Central memory CD8-positive, alpha-beta T cell (primary cell): ENCODE data around the gene TRAPPC11.

Source experiments
- ATAC-seq: fragments of 150-1000 bp; cut with Tn5 transposase; replicated peaks from 2 replicates; pipeline ENCODE4 v1.10.0; 2022; ENCODE audit warnings: mild to moderate bottlenecking, moderate FRiP score, moderate number of reproducible peaks; ENCODE audit not compliant: poor library complexity, severe bottlenecking; ENCODE audit errors: extremely low read depth
- DNase-seq, 2 donors: peaks; one replicate each; pipeline ENCODE4 v3.0.0; 2021; ENCODE audit warnings: low spot score in 2 of 2
- H3K27ac Mint-ChIP-seq: one replicate; pipeline ENCODE4 v1.8.0; 2022; ENCODE audit warnings: low read depth, mild to moderate bottlenecking, moderate library complexity, mixed read lengths
- H3K27me3 Mint-ChIP-seq: one replicate; pipeline ENCODE4 v1.8.0; 2022; ENCODE audit warnings: mixed read lengths
- H3K36me3 Mint-ChIP-seq: one replicate; pipeline ENCODE4 v1.8.0; 2022; ENCODE audit warnings: mild to moderate bottlenecking, moderate library complexity, mixed read lengths; ENCODE audit not compliant: insufficient read depth
- H3K4me1 Mint-ChIP-seq: one replicate; pipeline ENCODE4 v1.8.0; 2022; ENCODE audit warnings: mixed read lengths
- H3K4me3 Mint-ChIP-seq: one replicate; pipeline ENCODE4 v1.8.0; 2022; ENCODE audit warnings: mild to moderate bottlenecking, moderate library complexity, mixed read lengths
- H3K9me3 Mint-ChIP-seq: one replicate; pipeline ENCODE4 v1.8.0; 2022; ENCODE audit warnings: mixed read lengths

The TRAPPC11 gene

DNA sequence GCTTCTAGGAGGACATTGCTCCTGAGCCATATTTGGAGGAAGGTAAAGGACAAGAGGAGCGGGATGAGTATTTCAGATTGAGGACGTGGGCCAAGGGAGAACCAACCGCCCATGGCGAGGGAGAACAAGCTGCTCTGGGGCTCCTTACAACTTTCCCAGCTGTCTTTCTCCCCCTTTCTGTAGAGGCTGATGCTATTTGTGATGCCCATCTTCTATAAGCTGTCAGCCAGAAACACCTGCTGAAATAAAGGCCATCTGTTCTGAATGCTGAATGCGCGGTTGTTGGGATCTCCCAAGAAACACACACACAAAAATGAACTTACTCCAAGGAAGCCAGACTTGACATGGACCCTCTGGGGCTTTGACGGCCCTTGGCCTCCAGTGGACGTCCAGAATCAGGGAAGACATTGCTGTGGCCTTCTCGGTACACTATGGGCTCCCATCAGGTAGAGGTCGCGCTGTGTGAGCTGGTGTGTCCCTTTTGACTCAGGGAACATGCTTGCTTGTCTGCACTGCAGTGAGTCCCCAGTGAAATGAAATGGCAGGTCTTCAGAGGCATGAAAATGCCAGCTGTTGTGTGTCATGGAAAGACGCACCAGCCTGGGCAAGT is 31.0 kb upstream of the TRAPPC11 start:
- no peak overlapping the region for H3K4me3 Mint-ChIP-seq
- DNase-seq (no peak), ATAC-seq (no peak)
- no peaks in the 10 kb centered on the region for H3K27me3 Mint-ChIP-seq
- H3K36me3 Mint-ChIP-seq = no peaks in the 10 kb centered on the region
- H3K9me3 Mint-ChIP-seq = no peaks in the 10 kb centered on the region
- H3K4me1 Mint-ChIP-seq = no peaks in the 10 kb centered on the region
- no peak overlapping the region for H3K27ac Mint-ChIP-seq

DNA sequence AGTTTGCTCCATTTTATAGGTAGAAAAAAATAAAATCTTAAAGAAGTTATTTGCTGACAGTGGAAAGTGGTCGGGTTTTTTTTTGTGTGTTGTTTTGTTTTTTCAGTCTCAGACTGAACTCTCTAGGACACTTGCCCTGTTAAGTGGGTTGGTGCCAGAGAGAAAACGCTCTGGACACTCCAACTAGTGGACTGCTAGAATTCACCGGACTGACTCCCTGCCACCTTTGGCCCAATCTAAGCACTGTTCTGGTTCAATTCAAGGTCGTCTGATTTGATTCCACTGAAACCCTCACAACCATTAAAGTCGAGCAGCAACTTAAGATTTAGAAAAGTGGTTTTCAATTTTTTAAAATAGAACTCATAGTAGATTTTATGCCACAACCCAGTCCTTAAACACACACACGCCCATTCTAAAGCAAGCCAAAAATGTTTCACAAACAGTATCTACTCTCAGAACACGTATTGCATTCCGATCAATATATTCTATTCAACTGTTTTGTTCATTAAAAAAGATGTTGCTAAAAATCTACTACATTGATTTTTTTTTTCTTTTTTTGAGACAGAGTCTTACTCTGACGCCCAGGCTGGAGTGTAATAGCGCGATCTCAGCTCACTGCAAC is 27.4 kb upstream of the TRAPPC11 start:
- no peak overlapping the region for H3K27ac Mint-ChIP-seq
- no peaks in the 10 kb centered on the region for H3K9me3 Mint-ChIP-seq
- peaks cover 3% of the 10 kb centered on the region for H3K4me1 Mint-ChIP-seq
- no peak for DNase-seq
- no peak for ATAC-seq
- no peaks in the 10 kb centered on the region for H3K27me3 Mint-ChIP-seq
- H3K4me3 Mint-ChIP-seq = no peak overlapping the region
- H3K36me3 Mint-ChIP-seq = no peaks in the 10 kb centered on the region

DNA sequence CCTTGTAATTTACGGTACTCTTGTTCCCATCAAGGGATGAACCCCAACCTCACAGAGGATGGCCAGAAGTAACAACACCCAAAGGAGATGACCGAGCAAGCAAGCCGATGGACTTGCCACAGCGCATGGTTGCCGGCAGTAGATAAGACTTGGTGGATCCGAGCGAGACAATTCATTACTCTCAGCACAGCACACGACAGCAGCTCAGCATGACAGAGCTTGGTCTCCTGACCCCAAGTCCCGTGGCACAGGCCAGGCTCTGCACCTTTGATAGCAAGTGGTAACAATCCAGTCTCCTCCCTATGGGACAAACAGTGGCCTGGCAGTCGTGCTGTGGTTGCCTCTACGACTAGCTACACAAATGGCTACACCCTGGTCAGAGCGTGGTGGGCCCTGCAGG is 26.4 kb upstream of the TRAPPC11 start:
- H3K27ac Mint-ChIP-seq = no peak overlapping the region
- peaks cover 12% of the 10 kb centered on the region for H3K4me1 Mint-ChIP-seq
- H3K9me3 Mint-ChIP-seq = no peaks in the 10 kb centered on the region
- ATAC-seq = no peak
- no peak for DNase-seq
- H3K4me3 Mint-ChIP-seq = no peak overlapping the region
- no peaks in the 10 kb centered on the region for H3K36me3 Mint-ChIP-seq
- no peaks in the 10 kb centered on the region for H3K27me3 Mint-ChIP-seq

DNA sequence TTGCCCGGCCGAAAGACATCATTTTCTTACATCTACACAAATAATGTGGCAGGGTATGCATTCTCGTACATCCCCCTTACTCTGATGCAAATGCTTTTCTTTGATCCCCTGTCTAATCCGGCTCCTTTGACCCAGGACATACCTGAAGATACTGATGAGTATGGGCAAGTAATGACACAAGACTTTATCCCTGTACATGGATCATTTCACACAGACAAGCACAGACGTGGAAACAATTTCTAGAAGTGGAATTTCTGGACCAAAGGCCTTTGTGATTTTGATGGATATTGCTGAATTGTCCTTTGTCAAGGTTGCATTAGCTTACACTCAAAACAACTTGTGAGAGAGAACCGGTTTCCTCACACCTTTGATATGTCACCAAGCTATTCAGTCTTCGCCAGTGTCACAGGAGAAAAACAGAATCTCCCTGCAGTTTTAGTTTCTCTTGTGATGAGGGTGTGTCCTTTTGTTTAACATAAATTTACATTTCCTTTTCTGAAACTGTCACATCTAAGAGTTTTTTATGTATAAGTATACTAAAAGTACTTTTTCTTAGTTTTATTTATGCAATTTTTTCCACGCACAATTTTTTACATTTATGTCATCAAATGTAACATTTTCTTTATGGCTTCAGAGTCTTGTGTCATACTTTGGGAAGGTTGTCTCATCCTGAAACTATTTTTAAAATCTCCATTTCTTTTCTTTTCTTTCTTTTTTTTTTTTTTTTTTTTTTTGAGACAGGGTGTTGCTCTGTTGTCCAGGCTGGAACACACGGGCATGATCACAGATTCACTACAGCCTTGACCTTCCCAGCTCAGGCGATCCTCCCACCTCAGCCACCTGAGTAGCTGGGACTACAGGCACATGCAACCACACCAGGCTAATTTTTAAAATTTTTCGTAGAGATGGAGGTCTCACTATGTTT is 25.4 kb upstream of the TRAPPC11 start:
- DNase-seq (no peak), ATAC-seq (peak; percentile 32)
- Mint-ChIP-seq H3K27me3 (no peaks in the 10 kb centered on the region), H3K9me3 (no peaks in the 10 kb centered on the region), H3K27ac (no peak overlapping the region), H3K36me3 (peaks cover 1% of the 10 kb centered on the region), H3K4me3 (no peak overlapping the region), H3K4me1 (peaks cover 12% of the 10 kb centered on the region)

DNA sequence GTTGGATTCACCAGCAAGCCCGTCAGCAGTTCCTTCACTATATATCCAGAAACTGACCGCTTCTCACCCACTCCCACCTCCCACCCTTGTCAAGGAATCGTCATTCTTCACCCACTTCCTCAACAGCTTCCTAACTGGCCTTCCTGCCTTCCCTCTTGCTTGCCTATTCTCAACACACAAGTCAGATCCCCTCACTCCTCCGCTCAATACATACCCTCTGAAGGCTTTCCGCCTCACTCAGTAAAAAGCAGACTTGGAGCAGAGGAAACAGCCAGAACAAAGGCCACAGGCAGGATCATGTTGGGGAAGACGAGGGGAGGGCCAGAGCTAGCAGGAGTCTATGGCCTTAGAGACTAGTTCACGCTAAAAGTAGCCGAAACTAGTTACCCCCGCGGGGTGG is 23.8 kb upstream of the TRAPPC11 start:
- ATAC-seq (no peak), DNase-seq (no peak)
- Mint-ChIP-seq H3K9me3 (no peaks in the 10 kb centered on the region), H3K4me1 (peaks cover 12% of the 10 kb centered on the region), H3K36me3 (peaks cover 4% of the 10 kb centered on the region), H3K27me3 (no peaks in the 10 kb centered on the region), H3K27ac (no peak overlapping the region), H3K4me3 (no peak overlapping the region)

DNA sequence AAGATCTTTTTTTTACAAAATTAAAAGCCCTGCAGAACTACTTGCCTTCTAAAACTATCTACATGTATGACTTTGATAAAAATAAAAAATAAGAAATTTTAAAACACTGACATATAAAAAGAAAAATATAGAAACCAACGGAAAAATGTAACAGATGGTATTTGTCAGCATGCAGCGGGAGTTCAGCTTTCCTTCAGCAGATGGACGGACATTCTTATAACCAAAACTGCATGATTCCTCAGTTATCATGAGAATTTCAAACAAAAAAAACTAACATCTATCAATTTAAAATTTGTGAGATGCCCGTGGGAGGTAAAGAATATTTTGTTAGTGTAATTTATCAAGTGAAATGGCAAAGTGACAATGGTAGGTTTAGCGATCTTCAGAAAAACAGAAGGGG is 23.4 kb upstream of the TRAPPC11 start:
- no peaks in the 10 kb centered on the region for H3K27me3 Mint-ChIP-seq
- no peaks in the 10 kb centered on the region for H3K9me3 Mint-ChIP-seq
- DNase-seq = no peak
- H3K4me1 Mint-ChIP-seq = peaks cover 12% of the 10 kb centered on the region
- no peak overlapping the region for H3K27ac Mint-ChIP-seq
- peaks cover 4% of the 10 kb centered on the region for H3K36me3 Mint-ChIP-seq
- no peak overlapping the region for H3K4me3 Mint-ChIP-seq
- ATAC-seq = no peak

DNA sequence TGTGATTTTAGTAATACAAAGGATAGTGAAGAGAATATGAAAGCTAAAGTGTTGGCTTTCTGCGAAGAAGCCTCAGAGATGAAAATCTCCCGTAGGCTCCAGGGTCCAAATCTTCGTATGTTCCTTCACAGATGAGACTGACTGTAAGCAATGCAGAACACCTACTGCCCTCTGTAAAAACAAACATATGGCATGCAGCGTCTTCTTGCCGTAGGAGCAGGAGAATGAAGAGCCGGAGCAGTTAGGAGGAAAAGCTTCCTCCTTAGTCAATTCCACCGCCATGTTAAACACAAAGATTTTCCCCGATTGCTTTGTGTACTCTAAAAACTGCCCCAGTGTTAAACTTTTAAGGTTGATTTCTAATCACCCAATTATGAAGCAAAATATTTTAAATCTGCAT is 22.6 kb upstream of the TRAPPC11 start:
- Mint-ChIP-seq H3K27me3 (no peaks in the 10 kb centered on the region), H3K27ac (no peak overlapping the region), H3K9me3 (no peaks in the 10 kb centered on the region), H3K4me1 (peaks cover 12% of the 10 kb centered on the region), H3K4me3 (no peak overlapping the region), H3K36me3 (peaks cover 6% of the 10 kb centered on the region)
- ATAC-seq (no peak), DNase-seq (no peak)

DNA sequence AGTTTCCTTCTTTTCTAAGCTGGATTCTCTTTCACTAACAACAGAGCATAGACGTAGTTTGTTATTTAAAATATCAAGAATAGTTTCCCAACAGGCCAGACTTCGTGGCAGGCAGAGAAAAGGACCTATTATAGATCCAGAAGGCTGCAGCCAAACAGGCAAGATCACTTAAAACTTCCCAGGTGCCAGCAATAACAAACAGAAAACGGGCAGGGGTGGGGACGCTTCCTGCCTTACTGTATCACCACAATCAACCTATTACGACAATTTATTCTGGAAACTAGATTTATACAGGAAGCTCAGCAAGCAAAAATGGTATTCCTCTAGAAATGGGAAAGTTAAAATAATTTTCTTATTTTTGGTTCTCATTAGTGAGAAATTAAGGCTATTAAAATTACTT is 22.2 kb upstream of the TRAPPC11 start:
- H3K27me3 Mint-ChIP-seq = no peaks in the 10 kb centered on the region
- no peaks in the 10 kb centered on the region for H3K9me3 Mint-ChIP-seq
- no peak for DNase-seq
- no peak overlapping the region for H3K27ac Mint-ChIP-seq
- peaks cover 12% of the 10 kb centered on the region for H3K4me1 Mint-ChIP-seq
- no peak overlapping the region for H3K4me3 Mint-ChIP-seq
- peaks cover 6% of the 10 kb centered on the region for H3K36me3 Mint-ChIP-seq
- ATAC-seq = no peak

DNA sequence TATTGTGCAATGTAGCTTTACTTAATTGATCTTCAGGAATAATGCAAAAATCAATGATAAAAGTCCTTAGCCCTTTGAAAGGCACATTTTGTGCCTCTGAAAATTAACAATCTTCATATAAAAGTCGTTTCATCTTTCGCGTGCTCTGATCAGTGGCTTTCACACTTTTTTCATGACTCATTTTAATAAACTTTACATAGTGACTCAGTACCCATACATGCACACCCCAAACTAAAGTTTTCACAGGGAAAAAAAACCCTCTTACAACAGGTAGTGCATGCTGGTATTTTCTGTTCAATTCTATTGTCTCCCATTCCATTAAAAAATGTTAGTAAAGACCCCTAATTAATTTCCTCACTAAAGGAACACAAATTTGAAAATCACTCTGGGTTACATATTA is 21.6 kb upstream of the TRAPPC11 start:
- no peak for DNase-seq
- Mint-ChIP-seq H3K27me3 (no peaks in the 10 kb centered on the region), H3K9me3 (no peaks in the 10 kb centered on the region), H3K4me1 (peaks cover 12% of the 10 kb centered on the region), H3K27ac (no peak overlapping the region), H3K36me3 (peaks cover 9% of the 10 kb centered on the region), H3K4me3 (no peak overlapping the region)
- ATAC-seq = no peak

DNA sequence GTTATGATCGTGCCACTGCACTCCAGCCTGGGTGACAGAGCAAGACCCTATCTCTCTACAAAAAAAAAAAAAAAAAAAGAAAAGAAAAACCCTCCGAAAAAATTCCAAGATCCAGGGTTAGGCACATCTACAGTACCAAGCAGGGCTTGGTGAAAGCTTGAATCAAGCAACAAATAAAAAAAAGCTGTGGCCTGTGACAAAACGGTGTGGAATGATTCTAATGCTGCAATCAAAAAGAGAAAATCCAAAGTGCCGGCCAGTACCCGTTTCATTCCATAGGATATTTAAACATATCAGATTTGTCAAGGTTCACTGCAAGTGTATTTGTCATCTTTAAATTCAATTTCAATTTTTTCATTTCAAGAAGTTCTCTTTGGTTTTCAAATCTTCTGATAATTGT is 20.7 kb upstream of the TRAPPC11 start:
- Mint-ChIP-seq H3K9me3 (no peaks in the 10 kb centered on the region), H3K27me3 (no peaks in the 10 kb centered on the region), H3K27ac (no peak overlapping the region), H3K36me3 (peaks cover 12% of the 10 kb centered on the region), H3K4me3 (no peak overlapping the region), H3K4me1 (peaks cover 12% of the 10 kb centered on the region)
- no peak for DNase-seq
- ATAC-seq = no peak

DNA sequence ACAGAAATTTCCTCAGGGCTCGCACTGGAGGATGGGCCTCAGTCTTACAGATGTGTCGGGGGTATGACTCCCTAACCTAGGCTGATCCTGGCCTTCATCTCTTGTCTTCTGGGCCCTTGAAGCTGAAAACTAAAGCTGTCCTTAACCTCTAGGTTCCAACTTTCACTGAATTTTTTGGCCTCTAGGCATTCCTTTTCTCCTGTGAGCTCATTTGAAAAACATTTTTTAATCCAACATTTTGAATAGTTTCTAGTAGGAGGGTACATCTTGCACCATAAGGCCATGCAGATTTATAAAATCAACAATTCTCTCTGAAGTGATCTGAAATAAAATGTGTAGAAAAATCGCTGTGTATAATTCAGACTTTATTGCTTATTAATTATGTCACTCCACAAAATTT is 19.8 kb upstream of the TRAPPC11 start:
- no peak for ATAC-seq
- no peaks in the 10 kb centered on the region for H3K9me3 Mint-ChIP-seq

DNA sequence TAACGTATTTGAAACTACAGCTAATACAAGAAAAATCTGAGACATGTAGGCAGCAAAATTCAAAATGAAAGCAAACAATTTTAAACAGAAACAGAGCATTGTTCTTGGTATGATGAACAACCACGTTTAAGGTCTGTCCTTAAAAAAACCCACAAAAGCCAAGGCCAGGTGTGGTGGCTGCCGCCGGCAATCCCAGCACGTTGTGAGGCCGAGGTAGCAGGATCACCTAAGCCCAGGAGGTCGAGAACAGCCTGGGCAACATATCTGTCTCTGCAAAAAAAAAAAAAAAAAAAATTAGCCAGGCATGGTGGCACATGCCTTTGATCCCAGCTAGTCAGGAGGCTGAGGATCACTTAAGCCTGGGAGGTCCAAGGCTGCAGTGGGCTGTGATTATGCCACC is 13.8 kb upstream of the TRAPPC11 start:
- Mint-ChIP-seq H3K36me3 (peaks cover 47% of the 10 kb centered on the region), H3K4me3 (no peak overlapping the region), H3K9me3 (no peaks in the 10 kb centered on the region), H3K27me3 (no peaks in the 10 kb centered on the region), H3K27ac (no peak overlapping the region), H3K4me1 (no peaks in the 10 kb centered on the region)
- DNase-seq = no peak
- ATAC-seq = no peak

More for the DNA sequence above, 19.8 kb upstream of the TRAPPC11 start:
- Mint-ChIP-seq H3K27me3 (no peaks in the 10 kb centered on the region), H3K4me1 (peaks cover 12% of the 10 kb centered on the region), H3K27ac (no peak overlapping the region), H3K4me3 (no peak overlapping the region), H3K36me3 (peaks cover 18% of the 10 kb centered on the region)
- no peak for DNase-seq

DNA sequence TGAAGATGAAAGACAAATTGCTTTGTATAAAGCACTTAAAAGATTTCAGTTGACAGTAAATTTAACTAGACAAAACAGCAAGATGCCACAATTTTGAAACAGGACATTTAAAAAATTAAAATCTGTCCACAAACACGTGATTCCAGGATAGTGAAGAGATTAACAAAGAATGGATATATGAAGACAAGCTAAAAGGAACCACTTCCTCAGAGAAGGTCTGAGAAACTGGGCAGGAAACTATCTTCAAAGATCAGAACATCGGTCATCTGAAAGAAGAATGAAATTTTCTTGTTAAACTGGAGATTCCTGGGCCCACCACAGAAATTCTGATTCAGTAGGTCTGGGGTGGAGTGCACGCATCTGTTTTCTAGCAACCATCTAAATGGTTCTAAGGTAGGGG is 1.5 kb upstream of the TRAPPC11 start:
- H3K4me1 Mint-ChIP-seq = peaks cover 32% of the 10 kb centered on the region
- ATAC-seq = no peak
- H3K27ac Mint-ChIP-seq = peak overlapping the region; percentile 94
- no peaks in the 10 kb centered on the region for H3K27me3 Mint-ChIP-seq
- DNase-seq = no peak
- H3K9me3 Mint-ChIP-seq = no peaks in the 10 kb centered on the region
- H3K36me3 Mint-ChIP-seq = peaks cover 18% of the 10 kb centered on the region
- peak overlapping the region; percentile 96 for H3K4me3 Mint-ChIP-seq
